GM19467 (cell line): Measurements from ENCODE around the gene ARG2.
"Not testable (repeated sequence)": the region's sequence is repeated elsewhere in the genome, so short reads cannot be mapped to it uniquely, and the experiment has no call there.

Source experiments
- ATAC-seq: cut with Tn5 transposase; IDR thresholded peaks from one replicate; pipeline ENCODE4 v1.9.1; 2021; ENCODE audit warnings: mild to moderate bottlenecking, moderate library complexity; ENCODE audit not compliant: unreplicated experiment

The ARG2 gene

DNA sequence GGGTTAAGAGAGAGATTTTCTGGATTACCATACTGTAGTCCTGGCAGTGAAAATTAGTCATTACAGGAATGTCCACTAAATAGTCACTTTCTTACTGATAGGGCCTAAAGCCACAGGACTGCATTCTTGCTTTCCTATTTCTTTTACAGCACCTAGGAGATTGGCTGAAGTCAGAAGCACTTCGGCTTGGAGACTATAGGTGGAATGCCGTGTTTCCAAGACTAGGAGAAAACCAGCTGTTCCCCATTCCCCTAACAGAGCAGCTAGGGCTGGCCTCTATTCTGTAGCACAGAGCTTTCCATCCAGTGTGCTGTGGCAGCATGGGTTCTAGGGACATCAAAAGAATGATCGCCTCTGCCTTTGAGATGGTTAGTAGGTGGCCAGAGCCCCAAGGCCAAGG lies 34.7 kb upstream of the ARG2 start:
- ATAC-seq: no peak

DNA sequence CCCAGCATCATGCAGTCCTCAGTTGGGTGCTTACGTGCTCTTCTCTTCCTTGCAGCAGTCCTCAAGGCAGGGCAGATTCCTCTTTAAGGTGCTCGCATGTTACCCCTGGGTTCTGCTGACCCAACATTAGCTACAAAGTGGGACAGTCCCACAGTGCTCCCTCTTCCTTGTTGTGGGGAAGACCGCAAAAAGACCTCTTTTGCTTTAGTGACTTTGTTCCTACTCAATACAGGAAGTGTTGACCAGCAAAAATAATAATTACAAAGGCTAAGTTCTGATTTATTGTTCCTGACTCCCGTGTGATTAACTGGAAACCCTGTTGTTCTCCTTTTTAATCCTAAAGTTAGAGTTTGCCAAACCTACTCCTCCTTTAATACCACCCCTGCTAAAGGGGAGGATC lies 33.4 kb upstream of the ARG2 start:
- ATAC-seq: no peak

DNA sequence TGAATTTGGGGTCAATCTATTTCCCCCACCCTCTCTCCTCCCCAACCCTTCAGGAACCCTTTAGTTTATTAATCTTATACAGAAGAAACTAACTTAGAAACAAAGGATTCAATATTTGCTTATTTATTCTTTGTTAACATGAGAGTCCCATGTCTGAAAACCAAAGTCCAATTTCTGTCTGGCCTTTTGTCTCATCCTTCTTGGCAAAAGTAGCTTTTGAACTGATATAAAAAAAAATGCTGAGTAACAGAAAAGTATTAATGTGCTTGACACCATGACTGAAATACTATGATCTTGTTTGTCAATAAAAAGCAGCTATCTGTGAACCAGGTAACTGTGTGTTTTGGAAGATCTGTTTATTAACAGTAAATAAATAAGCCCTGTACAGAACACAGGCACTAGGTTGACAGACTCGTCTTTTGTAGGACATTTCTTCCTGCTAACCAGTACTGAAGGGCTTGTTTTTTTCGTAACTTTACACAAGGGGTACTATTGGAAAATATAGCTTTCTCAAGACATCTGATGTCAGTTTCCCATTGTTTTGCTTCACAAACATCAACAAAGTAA lies 30.4 kb upstream of the ARG2 start:
- ATAC-seq: no peak

DNA sequence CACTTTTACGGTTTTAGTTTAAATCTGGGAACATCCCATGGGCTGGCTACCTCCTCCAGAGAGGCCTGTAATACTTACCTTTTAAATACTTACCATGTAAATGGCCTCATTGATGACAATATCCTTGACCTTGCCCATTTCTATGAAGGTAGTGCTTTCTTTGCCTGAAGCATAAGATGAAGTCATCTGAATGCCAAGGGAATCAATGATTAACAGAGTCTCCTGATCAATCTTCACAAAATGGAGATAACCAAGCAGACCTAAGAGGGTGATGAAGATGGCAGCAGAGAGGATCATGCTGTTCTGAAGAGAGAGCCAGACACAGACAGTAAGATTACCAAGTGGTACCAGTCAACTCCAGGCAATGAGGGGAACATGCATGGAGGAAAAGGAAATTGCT lies 26.1 kb upstream of the ARG2 start:
- not testable (repeated sequence) for ATAC-seq

DNA sequence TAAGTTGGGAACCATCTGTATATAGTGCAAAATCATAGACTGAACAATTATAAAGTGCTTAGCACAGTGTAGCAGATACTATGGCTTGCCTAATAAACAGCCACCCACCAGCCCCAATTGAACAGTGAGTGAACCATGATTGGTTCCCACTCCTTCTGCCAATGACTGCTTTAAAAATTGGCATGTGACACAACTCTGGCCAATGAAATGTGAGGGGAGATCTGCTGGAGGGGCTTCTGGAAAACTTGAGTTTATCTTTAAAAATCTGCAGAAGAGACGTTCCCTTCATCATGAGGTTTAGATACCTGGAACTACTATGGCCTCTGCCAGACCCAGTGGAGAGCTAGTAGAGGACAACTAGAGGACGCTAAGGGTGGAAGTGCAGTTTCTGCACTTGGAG lies 24.3 kb upstream of the ARG2 start:
- ATAC-seq: no peak

DNA sequence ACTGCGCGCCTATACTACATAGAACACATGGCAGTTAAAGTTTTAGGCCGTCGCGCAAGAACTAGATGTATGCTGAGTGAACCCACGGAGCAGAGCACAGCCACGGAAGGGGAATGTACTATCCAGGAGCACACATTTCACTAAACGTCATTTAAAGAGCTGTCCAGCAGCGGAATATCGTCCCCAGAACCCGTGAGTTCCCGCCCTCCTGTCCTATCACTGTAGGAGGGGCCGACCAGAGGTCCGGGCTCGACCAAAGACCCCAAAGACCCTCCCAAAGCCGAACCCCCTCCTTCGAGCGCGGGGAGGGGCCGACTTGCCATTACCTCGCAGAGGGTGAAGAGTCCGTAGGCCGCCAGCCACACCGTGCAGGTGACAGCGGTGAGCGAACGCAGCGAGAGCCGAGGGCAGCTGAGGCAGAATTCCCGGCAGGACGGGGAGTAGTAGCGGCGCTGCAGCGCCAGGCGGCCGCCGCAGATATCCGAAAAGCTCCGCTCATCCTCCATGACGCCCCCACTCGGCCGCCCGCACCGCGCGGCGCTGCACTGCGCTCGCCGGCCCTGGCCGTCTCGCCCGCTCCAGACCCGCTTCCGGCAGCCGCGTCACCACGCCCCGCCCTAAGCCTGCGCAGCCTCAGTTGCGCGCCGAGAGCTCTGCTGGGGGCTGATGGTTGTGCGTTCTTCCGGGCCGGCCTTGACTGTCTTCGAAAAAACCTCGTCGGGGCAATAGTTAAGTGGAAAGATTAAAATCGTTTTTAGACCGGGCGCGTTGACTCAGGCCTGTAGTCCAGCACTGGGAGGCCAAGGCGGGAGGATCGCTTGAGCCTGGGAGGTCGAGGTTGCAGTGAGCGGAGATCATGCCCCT lies 19.8 kb upstream of the ARG2 start, which contains the start of gene PIGH:
Gene PIGH (minus strand): TSS at position 571 of the 864 bp plus-strand sequence. CDS start 65 bp downstream, at position 506.
- ATAC-seq: peak; percentile 90

DNA sequence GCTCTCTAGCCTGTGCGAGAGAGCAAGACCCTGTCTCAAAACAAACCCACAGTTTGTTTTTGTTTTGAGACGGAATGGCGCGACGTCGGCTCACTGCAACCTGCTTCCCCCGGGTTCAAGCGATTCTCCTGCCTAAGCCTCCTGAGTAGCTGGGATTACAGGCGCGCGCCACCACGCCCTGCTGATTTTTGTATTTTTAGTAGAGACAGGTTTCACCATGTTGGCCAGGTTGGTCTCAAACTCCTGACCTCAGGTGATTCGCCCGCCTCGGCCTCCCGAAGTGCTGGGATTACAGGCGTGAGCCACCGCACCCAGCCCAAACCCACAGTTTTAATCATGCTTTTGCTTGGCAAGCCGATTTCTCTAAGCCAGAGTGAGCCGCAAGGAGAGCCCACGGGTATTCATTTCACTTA lies 19.2 kb upstream of the ARG2 start:
- ATAC-seq: not testable (repeated sequence)

DNA sequence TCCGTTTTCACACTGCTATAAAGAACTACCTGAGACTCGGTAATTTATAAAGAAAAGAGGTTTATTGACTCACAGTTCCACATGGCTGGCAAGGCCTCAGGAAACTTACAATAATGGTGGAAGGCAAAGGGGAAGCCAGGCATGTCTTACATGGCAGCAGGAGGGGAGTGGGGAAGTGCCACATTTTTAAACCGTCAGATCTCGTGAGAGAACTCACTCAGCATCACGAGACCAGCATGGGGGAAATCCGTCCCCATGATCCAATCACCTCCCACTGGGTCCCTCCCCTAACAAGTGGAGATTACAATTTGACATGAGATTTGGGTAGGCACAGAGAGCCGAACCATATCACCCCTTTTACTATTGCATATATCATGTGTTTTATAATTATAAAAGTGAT lies 17.6 kb upstream of the ARG2 start:
- ATAC-seq: no peak

DNA sequence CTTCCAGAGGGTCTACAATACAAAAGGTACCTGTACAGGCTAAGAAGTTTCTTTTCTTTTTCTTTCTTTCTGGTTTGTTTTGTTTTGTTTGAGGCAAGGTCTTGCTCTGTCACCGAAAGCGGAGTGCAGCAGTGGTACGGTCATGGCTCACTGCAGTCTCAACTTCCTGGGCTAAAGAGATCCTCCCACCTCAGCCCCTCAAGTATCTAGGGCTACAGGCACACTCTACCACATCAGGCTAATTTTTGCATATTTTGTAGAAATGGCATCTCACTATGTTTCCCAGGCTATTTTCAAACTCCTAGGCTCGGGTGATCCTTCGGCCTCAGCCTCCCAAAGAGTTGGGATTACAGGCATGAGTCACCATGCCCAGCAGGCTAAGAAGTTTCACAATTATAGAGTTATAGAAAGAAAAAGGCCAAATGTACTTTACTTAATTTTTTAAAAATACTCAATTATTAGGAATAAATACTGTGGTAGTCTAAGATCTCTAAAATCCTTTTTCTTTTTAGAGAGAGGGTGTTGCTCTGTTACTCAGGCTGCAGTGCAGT lies 16.6 kb upstream of the ARG2 start:
- peak; percentile 70 for ATAC-seq

DNA sequence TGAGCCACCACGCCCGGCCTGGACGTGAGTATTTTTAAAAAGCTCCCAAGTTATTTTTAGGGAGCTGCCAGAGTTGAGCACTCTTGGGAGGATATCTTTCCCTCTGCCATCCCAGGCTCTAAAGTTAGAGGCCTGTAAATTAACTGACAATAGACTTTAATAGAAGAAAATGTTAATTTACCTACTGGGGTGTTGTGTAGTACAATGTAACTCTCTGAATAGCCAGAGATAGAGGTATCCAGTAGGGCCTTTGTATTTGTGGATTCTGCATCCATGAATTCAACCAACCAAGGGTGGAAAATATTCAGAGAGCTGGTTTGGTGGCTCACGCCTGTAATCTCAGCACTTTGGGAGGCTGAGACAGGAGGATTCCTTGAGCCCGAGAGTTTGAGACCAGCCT lies 12.1 kb upstream of the ARG2 start:
- no peak for ATAC-seq

DNA sequence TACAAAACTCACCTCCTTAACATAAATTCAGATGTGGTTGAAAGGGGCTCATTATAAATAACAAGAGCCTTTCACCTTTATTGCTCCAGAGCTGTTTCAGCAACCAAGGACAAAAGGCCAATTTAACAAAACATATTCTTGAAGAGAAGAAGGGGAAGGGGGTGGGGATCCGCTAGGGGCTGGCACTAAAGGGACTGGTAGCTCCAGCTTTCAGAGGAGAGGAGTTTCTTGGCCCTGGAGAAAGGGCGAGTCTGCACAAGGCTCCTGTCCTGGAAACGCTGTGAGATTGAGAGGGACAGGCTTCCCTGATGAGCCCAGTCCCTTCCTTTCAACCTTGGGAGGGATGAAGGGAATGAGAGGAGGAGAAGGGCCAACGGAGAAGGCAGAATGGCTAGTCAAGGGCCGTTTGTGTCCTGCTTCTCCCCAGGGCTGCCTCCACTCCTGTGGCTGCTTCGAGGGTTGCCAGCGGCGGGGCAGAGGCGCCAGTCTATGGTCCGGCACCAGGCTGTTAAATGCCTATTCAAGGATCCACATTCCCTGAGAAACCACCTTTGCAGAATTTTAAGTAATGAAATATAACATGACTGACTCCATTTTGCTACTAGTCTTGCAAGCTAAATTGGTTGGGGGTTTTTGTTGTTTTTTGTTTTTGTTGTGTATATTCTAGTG lies 9.9 kb upstream of the ARG2 start:
- no peak for ATAC-seq

DNA sequence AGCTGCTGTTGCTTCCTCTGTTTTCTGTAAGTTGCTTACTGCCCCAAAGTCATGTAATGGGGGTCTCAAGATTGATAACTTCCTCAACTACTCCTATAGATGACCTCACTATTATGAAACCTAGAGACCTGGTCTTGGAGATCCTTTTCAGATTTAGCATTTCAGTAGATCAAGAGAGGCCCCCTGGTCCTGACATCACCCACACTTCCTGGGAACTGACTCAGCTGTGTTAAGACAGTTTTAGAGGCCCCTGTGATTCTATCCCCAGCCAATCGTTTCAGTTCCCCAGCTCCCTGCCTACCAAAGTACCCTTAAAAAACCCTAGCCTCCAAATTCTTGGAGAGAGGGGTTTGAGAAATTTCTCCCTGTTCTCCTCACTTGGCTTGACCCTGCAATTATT lies 9.2 kb upstream of the ARG2 start:
- no peak for ATAC-seq

DNA sequence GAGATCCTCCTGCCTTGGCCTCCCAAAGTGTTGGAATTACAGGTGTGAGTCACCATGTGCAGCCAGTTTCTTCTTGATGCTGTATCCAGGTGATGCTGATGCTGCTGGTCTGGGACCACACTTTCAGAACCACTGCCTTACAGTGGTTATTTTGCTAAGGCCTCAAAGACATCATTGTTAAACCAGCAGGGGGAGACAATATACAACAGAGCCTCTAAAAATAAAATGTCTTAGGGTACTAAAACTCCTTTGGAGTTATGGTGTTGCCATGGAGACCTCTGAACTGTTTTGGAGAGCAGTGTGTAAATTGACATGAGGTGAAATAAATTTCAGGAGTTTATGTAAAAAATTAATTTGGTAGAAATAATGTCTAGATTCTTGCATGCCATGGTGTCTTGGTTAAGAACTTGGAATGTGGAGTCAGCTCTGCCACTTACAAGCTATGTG lies 1.1 kb upstream of the ARG2 start:
- ATAC-seq: no peak

DNA sequence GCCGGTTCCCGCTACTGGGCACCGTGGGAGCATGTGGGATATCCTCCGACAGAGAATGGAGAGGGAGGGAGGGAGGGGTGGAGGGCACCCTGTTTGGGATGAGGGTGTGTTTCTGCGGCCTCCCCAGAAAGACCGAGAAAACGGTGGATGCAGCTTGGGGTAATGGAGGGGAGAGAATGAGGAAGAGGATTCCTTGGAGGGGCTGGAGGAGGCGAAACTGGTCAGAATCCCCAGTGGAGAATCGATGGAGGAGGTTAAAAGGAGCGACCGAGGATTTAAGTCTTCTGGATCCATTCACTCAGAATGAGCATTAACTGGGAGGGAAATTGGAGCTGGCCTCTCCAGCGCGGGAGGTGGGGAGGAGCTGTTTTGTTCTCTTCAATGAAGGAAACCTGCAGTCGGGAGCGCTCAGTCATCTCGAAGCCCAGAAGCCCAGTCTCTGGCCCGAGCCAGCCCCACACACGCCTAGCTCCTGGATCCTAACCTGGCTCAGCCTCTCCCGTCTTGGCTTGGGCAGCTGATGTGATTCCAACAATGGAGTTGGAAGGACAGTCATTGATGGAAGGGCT lies 581 bp downstream of the ARG2 start:
- no peak for ATAC-seq

DNA sequence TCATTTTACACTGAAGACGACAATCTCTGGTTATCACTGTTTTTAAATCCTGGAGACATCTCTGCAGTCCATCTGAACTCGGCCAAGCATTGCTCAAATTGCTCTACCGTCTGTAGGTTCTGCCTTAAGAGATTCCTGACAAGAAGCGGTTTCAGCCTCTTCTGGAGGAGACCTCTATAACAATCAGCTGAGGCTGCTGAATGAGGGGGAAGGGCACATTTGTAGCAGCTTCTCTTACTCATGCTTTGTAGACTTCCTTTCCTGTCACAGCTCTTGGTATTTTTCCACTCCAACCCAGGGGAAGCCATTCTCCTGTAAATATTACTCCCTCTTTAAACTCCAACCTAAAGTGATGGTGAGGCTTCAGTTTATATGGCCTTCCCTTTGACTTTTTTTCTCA lies 3.0 kb downstream of the ARG2 start:
- ATAC-seq: no peak

DNA sequence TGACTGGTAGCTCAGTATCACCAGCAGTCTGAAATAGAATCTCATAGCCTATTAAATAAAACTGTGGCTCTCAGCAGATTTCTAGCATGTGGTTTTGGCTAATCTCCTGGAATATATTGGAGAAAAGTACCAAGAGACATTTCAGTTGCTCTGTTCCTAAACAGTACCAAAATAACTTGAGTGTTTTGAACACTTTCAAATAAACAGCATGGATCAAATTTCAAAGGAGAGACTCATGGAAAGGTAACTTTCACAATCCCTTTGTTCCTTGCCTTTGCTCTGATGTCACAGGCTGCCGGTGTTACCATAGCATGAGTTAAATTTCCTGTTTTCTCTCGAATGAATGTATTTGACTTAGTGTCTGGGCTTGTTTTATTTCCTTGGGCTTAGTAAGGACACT lies 3.4 kb downstream of the ARG2 start:
- no peak for ATAC-seq

DNA sequence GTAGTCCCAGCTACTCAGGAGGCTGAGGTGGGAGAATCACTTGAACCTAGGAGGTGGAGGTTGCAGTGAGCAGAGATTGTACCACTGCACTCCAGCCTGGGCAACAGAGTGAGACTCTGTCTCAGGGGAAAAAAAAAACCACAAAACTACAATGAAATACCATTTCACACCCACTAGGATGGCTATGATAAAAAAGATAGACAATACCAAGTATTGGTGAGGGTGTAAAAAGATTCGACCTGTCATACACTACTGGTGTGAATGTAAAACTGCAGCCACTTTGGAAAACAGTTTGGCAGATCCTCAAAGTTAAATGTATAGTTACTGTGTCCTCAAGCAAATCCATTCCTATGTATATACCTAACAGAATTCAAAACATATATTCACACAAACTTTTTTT lies 6.4 kb downstream of the ARG2 start:
- not testable (repeated sequence) for ATAC-seq

DNA sequence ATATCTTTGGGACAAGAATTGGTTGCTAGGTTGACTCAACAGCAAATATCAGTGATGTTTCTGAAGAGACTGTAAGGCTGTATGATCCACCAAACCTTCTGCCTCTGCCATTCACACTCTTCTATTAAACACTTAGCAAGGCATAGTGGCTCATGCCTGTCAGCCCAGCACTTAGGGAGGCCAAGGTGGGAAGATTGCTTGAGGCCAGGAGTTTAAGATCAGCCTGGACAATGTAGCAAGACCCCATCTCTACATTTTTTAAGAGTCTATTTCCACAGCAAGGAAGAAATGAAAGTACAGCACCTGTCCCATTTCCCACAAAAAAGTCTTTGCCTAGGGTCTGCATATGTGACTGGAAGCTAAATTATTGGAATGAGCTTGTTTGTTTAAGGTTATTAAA lies 7.8 kb downstream of the ARG2 start:
- no peak for ATAC-seq

DNA sequence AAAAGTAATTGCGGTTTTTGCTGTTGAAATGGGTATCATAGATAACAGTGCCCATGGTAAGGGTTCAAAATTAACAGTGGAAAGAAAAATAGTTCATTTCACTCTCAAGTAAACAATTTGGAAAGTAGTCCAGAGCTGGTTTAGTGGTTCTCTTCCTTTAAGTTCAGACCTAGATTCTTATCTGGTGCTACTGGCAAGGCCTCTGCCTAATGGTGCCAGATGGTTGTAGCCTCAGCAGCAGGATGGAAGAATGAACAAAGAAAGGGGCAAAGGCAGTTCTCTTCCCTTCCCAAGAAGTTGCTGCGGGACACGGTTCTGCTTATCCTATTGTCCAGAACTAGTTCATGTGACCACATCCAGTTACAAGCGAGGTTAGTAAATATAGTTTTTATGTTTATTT lies 10.5 kb downstream of the ARG2 start:
- ATAC-seq: no peak

DNA sequence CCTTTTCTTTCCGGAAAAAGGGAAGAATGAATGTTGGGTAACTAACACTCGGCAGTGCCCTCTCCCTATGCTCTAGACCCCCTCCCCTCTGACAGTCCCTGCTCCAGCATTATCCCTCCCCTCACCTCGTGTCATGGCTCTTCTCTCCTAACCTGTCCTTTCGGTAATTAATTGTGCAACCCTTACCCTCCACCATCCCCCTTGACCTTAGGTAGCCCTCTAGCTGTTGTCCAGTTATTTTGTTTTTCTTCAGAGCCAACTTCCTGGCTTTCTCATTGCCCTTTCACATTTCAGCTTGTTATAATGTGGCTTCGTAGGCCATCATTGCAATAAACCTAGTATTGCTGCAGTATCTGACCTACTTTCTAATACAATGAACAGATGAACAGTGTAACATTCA lies 11.2 kb downstream of the ARG2 start:
- ATAC-seq: no peak

DNA sequence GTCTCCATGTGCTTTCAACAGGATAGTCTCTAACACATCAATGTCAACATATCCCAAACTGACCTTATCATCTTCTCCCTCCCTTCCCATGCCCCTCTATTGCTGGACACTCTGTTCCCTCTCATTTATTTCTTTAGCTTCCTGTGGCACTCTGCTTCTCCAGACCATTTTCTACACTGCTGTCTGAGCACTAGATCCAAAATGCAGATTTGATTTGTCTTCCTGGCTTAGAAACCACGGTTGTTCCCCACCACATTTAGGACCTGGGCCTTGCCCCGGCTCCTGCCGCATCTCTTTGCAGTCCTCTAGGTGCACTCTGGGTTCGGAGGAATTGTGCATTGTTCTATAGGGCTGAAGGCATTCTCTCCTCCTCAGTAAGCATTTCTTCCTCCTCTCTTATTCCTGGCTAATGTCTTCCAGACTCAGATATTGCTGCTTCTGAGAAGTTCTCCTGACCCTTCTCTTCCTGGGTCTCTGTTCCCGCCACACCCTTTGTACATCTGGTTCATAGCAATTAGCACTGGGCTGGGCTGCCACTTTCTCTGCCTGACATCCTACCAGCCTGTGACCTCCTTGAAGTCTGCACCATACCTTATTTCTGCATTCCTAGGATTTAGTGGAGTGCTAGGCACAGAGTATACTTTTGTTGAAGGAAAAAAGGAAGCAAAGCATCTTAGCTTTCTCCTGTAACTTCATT lies 13.9 kb downstream of the ARG2 start:
- no peak for ATAC-seq
